A673 (cell line): ENCODE data around the gene PPP1R16B. TPM values are rescaled to one million over a fixed set of nuclear protein-coding genes. Genes with fewer than 3 reads are reported as not detected.

ENCODE experiments used
- BruUV-seq: library from RNA; stranded (reverse); fragments of 400-500 nt; replicated peaks from 2 replicates; lab custom pipeline; 2021; lab: Mats Ljungman, UMichigan
- CTCF ChIA-PET: fragments of 300-600 bp; sonication (Branson Sonifier 250); formaldehyde crosslinking; loops from one replicate; lab custom pipeline; 2022; ENCODE audit warnings: antibody characterized with exemption; lab: Charles Lee
- POLR2A ChIA-PET: fragments of 300-600 bp; sonication (Branson Sonifier 250); formaldehyde crosslinking; loops from one replicate; lab custom pipeline; 2022; ENCODE audit warnings: antibody characterized with exemption; ENCODE audit not compliant: low non-redundant PET; lab: Charles Lee
- DNase-seq: peaks from one replicate; pipeline ENCODE4 v3.0.0-alpha.2; 2015; ENCODE audit warnings: low spot score
- H3K27ac ChIP-seq: fragments of 200-600 bp; sonication (generic); 2 replicates; pipeline ENCODE4 v1.5.1; 2016; ENCODE audit warnings: mixed run types, low read depth, mild to moderate bottlenecking, mixed read lengths, antibody characterized with exemption, low read length; ENCODE audit not compliant: poor library complexity, severe bottlenecking
- H3K27me3 ChIP-seq: fragments of 200-600 bp; sonication (generic); replicated peaks from 2 replicates; pipeline ENCODE4 v1.6.1; 2017; ENCODE audit warnings: mixed run types, low read depth, mild to moderate bottlenecking, mixed read lengths, antibody characterized with exemption, low read length; ENCODE audit not compliant: insufficient read depth, poor library complexity
- H3K36me3 ChIP-seq: fragments of 200-600 bp; sonication (generic); 2 replicates; pipeline ENCODE4 v1.6.1; 2016; ENCODE audit warnings: mixed run types, mild to moderate bottlenecking, mixed read lengths, antibody characterized with exemption, low read length; ENCODE audit not compliant: insufficient read depth, poor library complexity, severe bottlenecking
- H3K4me1 ChIP-seq: fragments of 200-600 bp; sonication (generic); 2 replicates; pipeline ENCODE4 v1.6.1; 2017; ENCODE audit warnings: mixed run types, mild to moderate bottlenecking, mixed read lengths, antibody characterized with exemption, low read length; ENCODE audit not compliant: insufficient read depth, poor library complexity, severe bottlenecking
- H3K4me3 ChIP-seq: fragments of 200-600 bp; sonication (generic); 2 replicates; pipeline ENCODE4 v1.5.1; 2016; ENCODE audit warnings: low read depth, mixed run types, mild to moderate bottlenecking, mixed read lengths, low read length; ENCODE audit not compliant: poor library complexity, severe bottlenecking
- H3K9me3 ChIP-seq: fragments of 200-600 bp; sonication (generic); 2 replicates; pipeline ENCODE4 v1.6.1; 2016; ENCODE audit warnings: mixed run types, low read depth, mild to moderate bottlenecking, mixed read lengths, antibody characterized with exemption, low read length; ENCODE audit not compliant: poor library complexity, severe bottlenecking
- CTCF ChIP-seq: fragments of 300-800, 200-600 bp; sonication (generic); conservative IDR thresholded peaks from 2 replicates; pipeline ENCODE4 v1.5.1; 2017; ENCODE audit warnings: low read depth, mild to moderate bottlenecking, antibody characterized with exemption, low read length, moderate library complexity, mixed read lengths
- EZH2 ChIP-seq: fragments of 200-600 bp; sonication (generic); IDR thresholded peaks from 2 replicates; pipeline ENCODE4 v1.6.1; 2017; ENCODE audit warnings: borderline replicate concordance, low read depth, mild to moderate bottlenecking, mixed read lengths, antibody characterized with exemption, low read length; ENCODE audit not compliant: poor library complexity, severe bottlenecking
- intact Hi-C: fragments of 100-400 bp; cut with micrococcal nuclease; formaldehyde crosslinking; loops from one replicate; pipeline ENCODE4 v1.10.0; 2022; ENCODE audit not compliant: unreplicated experiment
- total RNA-seq: library from RNA; stranded (reverse); gene quantifications from 2 replicates; pipeline ENCODE4 v1.2.3, GENCODE V29; 2021

PPP1R16B gene
- total RNA-seq, 1 experiment from 2014 or later = 0.17 TPM

GRCh38 chr20:38940644-38941043 is 135.1 kb downstream of the PPP1R16B start:
- intact Hi-C loops = no loop called here
- H3K27me3 ChIP-seq = no peaks in the 10 kb centered on the region
- TF ChIP-seq EZH2 = no peak
- TF ChIP-seq CTCF = no peak
- POLR2A ChIA-PET = no interaction called here
- no peak for DNase-seq
- CTCF ChIA-PET = no interaction called here
- H3K27ac ChIP-seq = peak overlapping the region; percentile 22
- H3K9me3 ChIP-seq = no peaks in the 10 kb centered on the region
- H3K4me3 ChIP-seq = no peak overlapping the region
- H3K4me1 ChIP-seq = peaks cover 5% of the 10 kb centered on the region
- BruUV-seq = no TSS peak
- H3K36me3 ChIP-seq = peaks cover 66% of the 10 kb centered on the region

GRCh38 chr20:38941726-38942389 is 136.4 kb downstream of the PPP1R16B start:
- peaks cover 71% of the 10 kb centered on the region for H3K36me3 ChIP-seq
- no TSS peak for BruUV-seq
- ChIA-PET POLR2A (no interaction called here), CTCF (no interaction called here)
- no peaks in the 10 kb centered on the region for H3K27me3 ChIP-seq
- no peak overlapping the region for H3K4me3 ChIP-seq
- no peak overlapping the region for H3K27ac ChIP-seq
- intact Hi-C loops = no loop called here
- DNase-seq = no peak
- no peaks in the 10 kb centered on the region for H3K9me3 ChIP-seq
- no peak for TF ChIP-seq EZH2
- TF ChIP-seq CTCF = 0 out of 2 replicates have a peak, but pooled peaks have one; percentile 9
- H3K4me1 ChIP-seq = peaks cover 5% of the 10 kb centered on the region

DNA sequence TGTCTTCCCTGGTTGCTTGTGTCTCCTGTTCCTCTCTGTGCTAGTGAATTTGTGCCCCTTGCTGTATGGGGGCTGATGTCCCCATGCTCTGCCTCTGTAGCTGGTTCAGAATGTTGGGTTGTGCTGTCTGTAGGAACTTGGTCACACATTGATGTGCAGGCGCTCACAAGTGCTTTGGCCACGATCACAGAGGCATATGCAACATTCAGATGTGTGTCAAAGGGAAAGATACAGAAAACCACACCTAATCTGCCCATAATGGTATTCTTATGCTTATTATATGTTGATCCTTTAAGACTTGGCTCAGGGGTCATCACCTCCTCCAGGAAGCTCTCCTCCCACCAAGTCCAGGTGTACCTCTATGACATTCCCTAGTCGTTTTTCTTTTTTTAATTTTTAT is 139.5 kb downstream of the PPP1R16B start:
- peaks cover under 1% of the 10 kb centered on the region for H3K4me1 ChIP-seq
- ChIA-PET CTCF (interaction anchor here (1.0 kb wide), 1 partner anchor 19 kb away, joined by 3 read pairs; the partner anchor contains the start of gene FAM83D), POLR2A (no interaction called here)
- TF ChIP-seq EZH2 (no peak), CTCF (no peak)
- no peak overlapping the region for H3K4me3 ChIP-seq
- no peak for DNase-seq
- intact Hi-C loops = no loop called here
- H3K9me3 ChIP-seq = no peaks in the 10 kb centered on the region
- H3K27me3 ChIP-seq = no peaks in the 10 kb centered on the region
- peaks cover 82% of the 10 kb centered on the region for H3K36me3 ChIP-seq
- no TSS peak for BruUV-seq
- H3K27ac ChIP-seq = no peak overlapping the region
